Endothelial cell of umbilical vein (primary cell): ENCODE data around the gene ANKRD44. TPM values are rescaled to one million over a fixed set of nuclear protein-coding genes. Genes with fewer than 3 reads are reported as not detected.

Source experiments
- BruUV-seq: library from RNA; stranded (reverse); fragments of 400-500 nt; replicated peaks from 2 replicates; lab custom pipeline; 2021; lab: Mats Ljungman, UMichigan
- CTCF ChIA-PET: fragments of 300-600, 350-600 bp; sonication (Branson Sonifier 250); formaldehyde crosslinking; loops from one replicate; lab custom pipeline; 2021; ENCODE audit warnings: antibody characterized with exemption, inconsistent platforms; lab: Charles Lee
- POLR2A ChIA-PET: fragments of 300-600, 350-600 bp; sonication (Branson Sonifier 250); formaldehyde crosslinking; loops from one replicate; lab custom pipeline; 2021; ENCODE audit warnings: antibody characterized with exemption, inconsistent platforms; lab: Charles Lee
- DNase-seq: peaks from one replicate; pipeline ENCODE4 v3.0.0-alpha.2; 2011; ENCODE audit warnings: low read depth, low spot score
- FAIRE-seq: peaks from 2 replicates; lab custom pipeline; 2011; peaks lifted over from hg19 to GRCh38; lab: Jason Lieb, UNC
- H2AFZ ChIP-seq: 2 replicates; pipeline ENCODE4 v1.6.0; 2012; ENCODE audit warnings: low read depth, low read length, control low read depth, inconsistent platforms
- H3K27ac ChIP-seq: 2 replicates; pipeline ENCODE4 v1.5.1; 2011; ENCODE audit warnings: low read depth, mild to moderate bottlenecking, control low read depth, low read length, moderate library complexity; ENCODE audit not compliant: insufficient read depth
- H3K27me3 ChIP-seq, 2 experiments: 2 replicates each; pipeline versions ENCODE4 v1.6.0 to v1.6.1; 2011; ENCODE audit warnings: low read length in 2 of 2, mixed read lengths in 1 of 2; ENCODE audit not compliant: control insufficient read depth in 2 of 2, insufficient read depth in 2 of 2
- H3K36me3 ChIP-seq, 2 experiments: 2 replicates in 1 of 2; 3 replicates in 1 of 2; pipeline ENCODE4 v1.5.1; 2011; ENCODE audit warnings: low read length in 2 of 2, mild to moderate bottlenecking in 1 of 2, moderate library complexity in 1 of 2; ENCODE audit not compliant: control insufficient read depth in 2 of 2, insufficient read depth in 2 of 2; ENCODE audit errors: extremely low read depth in 1 of 2
- H3K4me1 ChIP-seq: 3 replicates; pipeline ENCODE4 v1.5.1; 2011; ENCODE audit warnings: mild to moderate bottlenecking, low read length; ENCODE audit not compliant: control insufficient read depth, insufficient read depth; ENCODE audit errors: extremely low read depth
- H3K4me2 ChIP-seq: 2 replicates; pipeline ENCODE4 v1.6.1; 2011; ENCODE audit warnings: low read length, control low read depth, mixed read lengths; ENCODE audit not compliant: insufficient read depth
- H3K4me3 ChIP-seq, 3 experiments: fragments of 200-600 bp in 1 of 3; sonication (generic), shearing (Covaris generic) in 1 of 3; replicated peaks in 1 of 3; 2 replicates each; pipeline ENCODE4 v1.5.1; 2011 to 2016; ENCODE audit warnings: control low read depth in 3 of 3, low read length in 3 of 3, mild to moderate bottlenecking in 2 of 3, inconsistent platforms in 1 of 3, low read depth in 1 of 3, moderate library complexity in 1 of 3; ENCODE audit not compliant: insufficient read depth in 1 of 3
- H3K79me2 ChIP-seq: 2 replicates; pipeline ENCODE4 v1.6.0; 2012; ENCODE audit warnings: low read length, inconsistent platforms; ENCODE audit not compliant: control insufficient read depth, insufficient read depth
- H3K9ac ChIP-seq: replicated peaks from 2 replicates; pipeline ENCODE3; 2011; ENCODE audit warnings: low read length, control low read depth; ENCODE audit not compliant: insufficient read depth; ENCODE audit errors: extremely low read depth
- H3K9me1 ChIP-seq: replicated peaks from 3 replicates; pipeline ENCODE4 v1.6.0; 2011; ENCODE audit warnings: mild to moderate bottlenecking, low read length; ENCODE audit not compliant: control insufficient read depth, insufficient read depth; ENCODE audit errors: extremely low read depth
- H3K9me3 ChIP-seq: replicated peaks from 2 replicates; pipeline ENCODE4 v1.5.1; 2012; ENCODE audit warnings: low read length, inconsistent platforms; ENCODE audit not compliant: control insufficient read depth, insufficient read depth
- H4K20me1 ChIP-seq: replicated peaks from 2 replicates; pipeline ENCODE3; 2011; ENCODE audit warnings: mild to moderate bottlenecking, low read length; ENCODE audit not compliant: control insufficient read depth, insufficient read depth; ENCODE audit errors: extremely low read depth
- EZH2 ChIP-seq: IDR thresholded peaks from 2 replicates; pipeline ENCODE4 v1.6.1; 2012; ENCODE audit warnings: borderline replicate concordance, low read depth, mild to moderate bottlenecking, moderate library complexity, low read length, inconsistent platforms; ENCODE audit not compliant: severe bottlenecking
- FOS ChIP-seq: IDR thresholded peaks from 2 replicates; pipeline ENCODE4 v1.6.1; 2011; ENCODE audit warnings: mild to moderate bottlenecking, low read length, moderate library complexity, borderline replicate concordance; ENCODE audit not compliant: insufficient read depth
- GATA2 ChIP-seq: IDR thresholded peaks from 2 replicates; pipeline ENCODE4 v1.7.0; 2011; ENCODE audit warnings: low read depth, mild to moderate bottlenecking, moderate library complexity, mixed read lengths, low read length; ENCODE audit not compliant: insufficient read length, insufficient read depth
- JUN ChIP-seq: IDR thresholded peaks from 2 replicates; pipeline ENCODE4 v1.6.1; 2011; ENCODE audit warnings: borderline replicate concordance, low read depth; ENCODE audit not compliant: insufficient read length, insufficient read depth
- MYC ChIP-seq: IDR thresholded peaks from one replicate; pipeline ENCODE4 v1.6.1; 2011; ENCODE audit warnings: mild to moderate bottlenecking, low read depth, low read length
- POLR2A ChIP-seq: IDR thresholded peaks from 2 replicates; pipeline ENCODE4 v1.6.1; 2012; ENCODE audit warnings: low read depth, mild to moderate bottlenecking, control low read depth, low read length
- POLR2AphosphoS5 ChIP-seq: IDR thresholded peaks from 2 replicates; pipeline ENCODE4 v1.6.1; 2012; ENCODE audit warnings: low read depth, mild to moderate bottlenecking, control low read depth, low read length, moderate library complexity; ENCODE audit not compliant: insufficient read depth
- dilution Hi-C: fragments of 300-500 bp; cut with MboI; formaldehyde crosslinking; loops from one replicate; pipeline ENCODE4 v1.15.0; 2019; ENCODE audit warnings: low sequenced_read_pairs; ENCODE audit not compliant: extremely low pct_ligation_motif_present
- intact Hi-C: fragments of 100-400 bp; cut with micrococcal nuclease; formaldehyde crosslinking; loops from one replicate; pipeline ENCODE4 v1.10.0; 2022
- polyA plus RNA-seq, 4 experiments: library from polyadenylated mRNA; depleted of rRNA in 3 of 4; stranded (reverse) in 3 of 4; unstranded in 1 of 4; fragments of >200 nt; gene quantifications; 2 replicates each; pipeline versions ENCODE4 v1.2.1 to v1.2.3, GENCODE V29; 2011 to 2012; ENCODE audit warnings: missing spikeins in 1 of 4
- total RNA-seq: library from RNA; stranded (reverse); gene quantifications from 2 replicates; pipeline ENCODE4 v1.2.3, GENCODE V29; 2021
- TF ChIP-seq, protein P1 (sequence below), 2 donors: IDR thresholded peaks; 1 replicate in 1 of 2; 2 replicates in 1 of 2; pipeline ENCODE4 v1.5.1; 2011; ENCODE audit warnings: low read length in 2 of 2, mild to moderate bottlenecking in 2 of 2, moderate library complexity in 2 of 2, control low read depth in 1 of 2, inconsistent platforms in 1 of 2, low read depth in 1 of 2; ENCODE audit not compliant: insufficient read depth in 1 of 2; ENCODE audit errors: extremely low read depth in 1 of 2
- TF ChIP-seq, protein P2 (sequence below): IDR thresholded peaks from 2 replicates; pipeline ENCODE4 v1.6.1; 2011; ENCODE audit not compliant: insufficient read depth, insufficient read length

ANKRD44 gene
- total and polyA plus RNA-seq, 2 donors (not counting 3 experiments of a cell fraction or from before 2014, with no cell fraction given), result 3.4 to 6.1 TPM

DNA sequence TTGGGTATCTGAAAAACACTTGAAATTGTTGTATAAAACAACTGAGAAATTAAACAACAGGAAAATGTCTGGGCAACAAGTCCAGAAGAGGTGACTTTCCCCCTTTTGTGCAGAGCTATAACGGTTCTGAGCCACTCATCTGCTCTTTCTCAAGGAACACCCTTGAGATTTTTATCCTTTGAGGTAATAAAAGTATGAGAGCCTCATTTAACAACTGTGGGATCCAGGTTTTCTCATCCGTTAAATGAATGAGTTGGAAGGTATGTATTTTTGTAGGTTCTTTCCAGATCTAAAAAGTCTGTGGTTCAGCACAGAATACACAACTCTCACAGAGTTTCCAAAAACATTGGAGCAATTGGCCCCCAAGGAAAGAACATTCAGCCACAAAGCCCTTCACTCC is 93.0 kb downstream of the ANKRD44 start:
- BruUV-seq, result no TSS peak
- peaks cover 15% of the 10 kb centered on the region for H3K4me1 ChIP-seq
- no peak overlapping the region for H3K9ac ChIP-seq
- no peak for TF ChIP-seq EZH2
- no peak for TF ChIP-seq FOS
- TF ChIP-seq POLR2AphosphoS5, result no peak
- TF ChIP-seq POLR2A, result no peak
- TF ChIP-seq MYC, result no peak
- TF ChIP-seq JUN, result no peak
- TF ChIP-seq, protein P1, sequence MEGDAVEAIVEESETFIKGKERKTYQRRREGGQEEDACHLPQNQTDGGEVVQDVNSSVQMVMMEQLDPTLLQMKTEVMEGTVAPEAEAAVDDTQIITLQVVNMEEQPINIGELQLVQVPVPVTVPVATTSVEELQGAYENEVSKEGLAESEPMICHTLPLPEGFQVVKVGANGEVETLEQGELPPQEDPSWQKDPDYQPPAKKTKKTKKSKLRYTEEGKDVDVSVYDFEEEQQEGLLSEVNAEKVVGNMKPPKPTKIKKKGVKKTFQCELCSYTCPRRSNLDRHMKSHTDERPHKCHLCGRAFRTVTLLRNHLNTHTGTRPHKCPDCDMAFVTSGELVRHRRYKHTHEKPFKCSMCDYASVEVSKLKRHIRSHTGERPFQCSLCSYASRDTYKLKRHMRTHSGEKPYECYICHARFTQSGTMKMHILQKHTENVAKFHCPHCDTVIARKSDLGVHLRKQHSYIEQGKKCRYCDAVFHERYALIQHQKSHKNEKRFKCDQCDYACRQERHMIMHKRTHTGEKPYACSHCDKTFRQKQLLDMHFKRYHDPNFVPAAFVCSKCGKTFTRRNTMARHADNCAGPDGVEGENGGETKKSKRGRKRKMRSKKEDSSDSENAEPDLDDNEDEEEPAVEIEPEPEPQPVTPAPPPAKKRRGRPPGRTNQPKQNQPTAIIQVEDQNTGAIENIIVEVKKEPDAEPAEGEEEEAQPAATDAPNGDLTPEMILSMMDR (IDR thresholded peaks at IDR 0.05; ENCODE audit: extremely low read depth in 1 of 2, insufficient read depth in 1 of 2, low read depth in 1 of 2, low read length in 2 of 2), result no peak
- no peak for TF ChIP-seq GATA2
- TF ChIP-seq, protein P2, sequence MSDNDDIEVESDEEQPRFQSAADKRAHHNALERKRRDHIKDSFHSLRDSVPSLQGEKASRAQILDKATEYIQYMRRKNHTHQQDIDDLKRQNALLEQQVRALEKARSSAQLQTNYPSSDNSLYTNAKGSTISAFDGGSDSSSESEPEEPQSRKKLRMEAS, result no peak
- H3K4me3 ChIP-seq, result no peak overlapping the region
- no peaks in the 10 kb centered on the region for H3K9me3 ChIP-seq
- H3K9me1 ChIP-seq, result no peaks in the 10 kb centered on the region
- H4K20me1 ChIP-seq, result no peaks in the 10 kb centered on the region
- intact Hi-C loops, result no loop called here
- no peaks in the 10 kb centered on the region for H3K36me3 ChIP-seq
- dilution Hi-C loops, result no loop called here
- ChIA-PET CTCF (no interaction called here), POLR2A (no interaction called here)
- no peak overlapping the region for H3K27ac ChIP-seq
- DNase-seq (no peak), FAIRE-seq (no peak)
- no peak overlapping the region for H2AFZ ChIP-seq
- no peaks in the 10 kb centered on the region for H3K79me2 ChIP-seq
- no peak overlapping the region for H3K4me2 ChIP-seq
- H3K27me3 ChIP-seq, result no peaks in the 10 kb centered on the region
